Stimulated activated CD8-positive, alpha-beta memory T cell treated with anti-CD3 and anti-CD28 coated beads, Interleukin-7, amount 100 ng/mL, for 1 hour (primary cell): ENCODE results near the gene SPIB.
"Not testable (repeated sequence)": the region's sequence is repeated elsewhere in the genome, so short reads cannot be mapped to it uniquely, and the experiment has no call there.

ENCODE experiments used
- DNase-seq, 2 donors: peaks; one replicate each; pipeline ENCODE4 v3.0.0-alpha.2; 2020; ENCODE audit warnings: low read depth in 2 of 2

Gene SPIB

GRCh38 chr19:50390952-50391351 lies 27.8 kb upstream of the SPIB start:
- not testable (repeated sequence) for DNase-seq

- no peak for DNase-seq
Measured at GRCh38 chr19:50392759-50393158, 26.0 kb upstream of the SPIB start.

GRCh38 chr19:50393589-50393988 lies 25.1 kb upstream of the SPIB start:
- DNase-seq, result no peak

- DNase-seq, result no peak
Measured at GRCh38 chr19:50394017-50394416, 24.7 kb upstream of the SPIB start.

- DNase-seq, result no peak
Measured at GRCh38 chr19:50398675-50399367, 19.9 kb upstream of the SPIB start.

GRCh38 chr19:50399368-50399745 lies 19.4 kb upstream of the SPIB start:
- DNase-seq, result no peak

- DNase-seq, result no peak
Measured at GRCh38 chr19:50401605-50402450, 16.9 kb upstream of the SPIB start.

- no peak for DNase-seq
Measured at GRCh38 chr19:50402544-50403301, 16.0 kb upstream of the SPIB start.

GRCh38 chr19:50406156-50406820 lies 12.4 kb upstream of the SPIB start:
- DNase-seq, result no peak

- no peak for DNase-seq
Measured at GRCh38 chr19:50406829-50407228, 11.9 kb upstream of the SPIB start.

- DNase-seq, result no peak
Measured at GRCh38 chr19:50409347-50409746, 9.4 kb upstream of the SPIB start.

- no peak for DNase-seq
Measured at GRCh38 chr19:50410109-50410508, 8.6 kb upstream of the SPIB start.

GRCh38 chr19:50412419-50412818 lies 6.3 kb upstream of the SPIB start:
- no peak for DNase-seq

GRCh38 chr19:50413096-50413495 lies 5.6 kb upstream of the SPIB start:
- no peak for DNase-seq

GRCh38 chr19:50413531-50413930 lies 5.2 kb upstream of the SPIB start:
- no peak for DNase-seq

GRCh38 chr19:50414864-50415660 lies 3.7 kb upstream of the SPIB start:
- DNase-seq, result peak; percentile 57 to 60

- no peak for DNase-seq
Measured at GRCh38 chr19:50415661-50416033, 3.1 kb upstream of the SPIB start.

- no peak for DNase-seq
Measured at GRCh38 chr19:50416034-50416977, 2.4 kb upstream of the SPIB start.

- no peak for DNase-seq
Measured at GRCh38 chr19:50417111-50418081, 1.3 kb upstream of the SPIB start.
